CD14-positive monocyte (primary cell): ENCODE results near the gene CSTPP1. TPM values are rescaled to one million over a fixed set of nuclear protein-coding genes. Genes with fewer than 3 reads are reported as not detected.
"Not testable (repeated sequence)": the region's sequence is repeated elsewhere in the genome, so short reads cannot be mapped to it uniquely, and the experiment has no call there.

ENCODE experiments used
- DNase-seq, 3 donors: peaks; one replicate each; pipeline ENCODE4 v3.0.0-alpha.2; 2011 to 2022
- H2AFZ ChIP-seq: 2 replicates; pipeline ENCODE4 v1.6.0; 2012; ENCODE audit warnings: mild to moderate bottlenecking, low read depth, low read length, inconsistent platforms; ENCODE audit not compliant: insufficient read depth, poor library complexity, severe bottlenecking
- H3K27ac ChIP-seq, 2 donors: 1 replicate in 1 of 2; 2 replicates in 1 of 2; pipeline ENCODE4 v1.5.1; 2012 to 2013; ENCODE audit warnings: low read length in 2 of 2, control low read depth in 1 of 2, inconsistent platforms in 1 of 2, low read depth in 1 of 2, mild to moderate bottlenecking in 1 of 2
- H3K27me3 ChIP-seq, 2 donors: one replicate each; pipeline versions ENCODE4 v1.6.0 to v1.6.1; 2011 to 2013; ENCODE audit warnings: low read length in 2 of 2; ENCODE audit not compliant: control insufficient read depth in 2 of 2, insufficient read depth in 2 of 2
- H3K36me3 ChIP-seq, 2 donors: replicated peaks in 1 of 2; 1 replicate in 1 of 2; 2 replicates in 1 of 2; pipeline versions ENCODE4 v1.5.1 to v1.6.1; 2012 to 2013; ENCODE audit warnings: low read length in 2 of 2, control low read depth in 1 of 2, inconsistent platforms in 1 of 2, mild to moderate bottlenecking in 1 of 2; ENCODE audit not compliant: insufficient read depth in 2 of 2, control insufficient read depth in 1 of 2
- H3K4me1 ChIP-seq, 2 donors: 1 replicate in 1 of 2; 2 replicates in 1 of 2; pipeline versions ENCODE4 v1.5.1 to v1.6.1; 2012 to 2013; ENCODE audit warnings: low read length in 2 of 2, control low read depth in 1 of 2, inconsistent platforms in 1 of 2, mild to moderate bottlenecking in 1 of 2, moderate library complexity in 1 of 2; ENCODE audit not compliant: insufficient read depth in 2 of 2, control insufficient read depth in 1 of 2
- H3K4me2 ChIP-seq: replicated peaks from 2 replicates; pipeline ENCODE3; 2012; ENCODE audit warnings: low read length, moderate library complexity, mild to moderate bottlenecking; ENCODE audit not compliant: poor library complexity, severe bottlenecking; ENCODE audit errors: extremely low read depth
- H3K4me3 ChIP-seq, 3 experiments: fragments of 200-600 bp in 1 of 3; sonication (generic) in 1 of 3; replicated peaks in 1 of 3; 1 replicate in 2 of 3; 2 replicates in 1 of 3; pipeline ENCODE4 v1.5.1; 2011 to 2013; ENCODE audit warnings: low read length in 3 of 3, mild to moderate bottlenecking in 3 of 3, control low read depth in 2 of 3, low read depth in 2 of 3, inconsistent platforms in 1 of 3, moderate library complexity in 1 of 3
- H3K79me2 ChIP-seq: 2 replicates; pipeline ENCODE4 v1.6.0; 2012; ENCODE audit warnings: mild to moderate bottlenecking, control low read depth, inconsistent platforms, low read length, moderate library complexity; ENCODE audit not compliant: insufficient read depth
- H3K9ac ChIP-seq: 2 replicates; pipeline ENCODE4 v1.6.0; 2017; ENCODE audit warnings: low read length, mild to moderate bottlenecking; ENCODE audit not compliant: insufficient read depth, poor library complexity, severe bottlenecking
- H3K9me3 ChIP-seq, 2 donors: replicated peaks in 1 of 2; 1 replicate in 1 of 2; 2 replicates in 1 of 2; pipeline versions ENCODE4 v1.5.1 to v1.6.1; 2012 to 2013; ENCODE audit warnings: low read length in 2 of 2, control low read depth in 1 of 2; ENCODE audit not compliant: control insufficient read depth in 1 of 2, insufficient read depth in 1 of 2
- H4K20me1 ChIP-seq: 2 replicates; pipeline ENCODE4 v1.6.0; 2012; ENCODE audit warnings: mild to moderate bottlenecking, low read length, control low read depth, moderate library complexity; ENCODE audit not compliant: insufficient read depth
- H3K27ac Mint-ChIP-seq, 7 donors: one replicate each; pipeline ENCODE4 v1.8.0; 2020; ENCODE audit warnings: mild to moderate bottlenecking in 7 of 7, mixed read lengths in 7 of 7, moderate library complexity in 6 of 7, inconsistent platforms in 2 of 7
- H3K27me3 Mint-ChIP-seq, 3 donors: one replicate each; pipeline ENCODE4 v1.8.0; 2021 to 2022; ENCODE audit warnings: low read depth in 3 of 3, mild to moderate bottlenecking in 3 of 3, mixed read lengths in 3 of 3, moderate library complexity in 3 of 3, inconsistent platforms in 1 of 3
- H3K36me3 Mint-ChIP-seq, 2 donors: one replicate each; pipeline ENCODE4 v1.8.0; 2020; ENCODE audit warnings: mixed read lengths in 2 of 2, inconsistent platforms in 1 of 2, mild to moderate bottlenecking in 1 of 2
- H3K4me1 Mint-ChIP-seq: one replicate; pipeline ENCODE4 v1.8.0; 2020; ENCODE audit warnings: mild to moderate bottlenecking, mixed read lengths
- H3K4me3 Mint-ChIP-seq, 2 donors: one replicate each; pipeline ENCODE4 v1.8.0; 2020; ENCODE audit warnings: mild to moderate bottlenecking in 2 of 2, mixed read lengths in 2 of 2, moderate library complexity in 1 of 2
- H3K9me3 Mint-ChIP-seq, 7 donors: one replicate each; pipeline ENCODE4 v1.8.0; 2020 to 2022; ENCODE audit warnings: mixed read lengths in 7 of 7, mild to moderate bottlenecking in 6 of 7, moderate library complexity in 6 of 7, inconsistent platforms in 2 of 7
- CTCF ChIP-seq: fragments of 200-600 bp; IDR thresholded peaks from one replicate; pipeline ENCODE4 v1.8.0; 2022; ENCODE audit warnings: antibody characterized with exemption, mild to moderate bottlenecking
- WGBS: methylation state at CpG from one replicate; pipeline ENCODE4 v1.1.5; 2013; ENCODE audit warnings: missing lambda C conversion rate; ENCODE audit not compliant: insufficient coverage; 5-methylcytosine and 5-hydroxymethylcytosine counted together
- intact Hi-C, 2 donors: fragments of 100-400 bp; cut with micrococcal nuclease; formaldehyde crosslinking; loops; one replicate each; pipeline versions ENCODE4 v1.15.0 to v1.15.1; 2023
- polyA plus RNA-seq, 3 donors: library from polyadenylated mRNA; depleted of rRNA in 1 of 3; unstranded in 2 of 3; stranded (reverse) in 1 of 3; fragments of 300-500 nt in 2 of 3; fragments of >200 nt in 1 of 3; fragmentation: Illumina TruSeq in 2 of 3; gene quantifications; 1 replicate in 2 of 3; 2 replicates in 1 of 3; pipeline ENCODE4 v1.2.3, GENCODE V29; 2012 to 2021

CSTPP1 gene
- polyA plus RNA-seq, 3 donors, result 4.5 to 6.5 (median 5.9) TPM

- Histone ChIP-seq H3K4me1 (no peaks in the 10 kb centered on the region), H3K9me3 (no peaks in the 10 kb centered on the region), H3K4me2 (no peak overlapping the region), H3K36me3 (no peaks in the 10 kb centered on the region), H4K20me1 (no peaks in the 10 kb centered on the region), H3K9ac (no peak overlapping the region), H3K4me3 (no peak overlapping the region), H3K27ac (no peak overlapping the region), H3K79me2 (no peaks in the 10 kb centered on the region), H2AFZ (peak overlapping the region; percentile 12), H3K27me3 (no peaks in the 10 kb centered on the region)
- peaks cover 0 to under 1% (median 0%) of the 10 kb centered on the region in 7 donors for H3K9me3 Mint-ChIP-seq
- DNase-seq, result no peak
- H3K4me1 Mint-ChIP-seq, result no peaks in the 10 kb centered on the region
- intact Hi-C loops, result no loop called here
- TF ChIP-seq CTCF, result no peak
- H3K36me3 Mint-ChIP-seq, result no peaks in the 10 kb centered on the region
- H3K4me3 Mint-ChIP-seq, result no peak overlapping the region
- peaks cover 2 to 21% (median 12%) of the 10 kb centered on the region in 3 donors for H3K27me3 Mint-ChIP-seq
- WGBS, result no CpG with 5 or more reads among the region's 2 CpGs
- peak overlapping the region in 1 of 7 donors; percentile 3 for H3K27ac Mint-ChIP-seq
These were observed 268.1 kb downstream of the CSTPP1 start for GRCh38 chr11:47204637-47204989.

- H3K27ac Mint-ChIP-seq, H3K4me2 ChIP-seq: not testable (repeated sequence)
These were observed 270.0 kb downstream of the CSTPP1 start for GRCh38 chr11:47206577-47206976.

More at GRCh38 chr11:47206577-47206976, 270.0 kb downstream of the CSTPP1 start:
- H3K9me3 ChIP-seq, H3K4me3 ChIP-seq, H3K27me3 ChIP-seq, DNase-seq, H3K36me3 ChIP-seq, H3K79me2 ChIP-seq, H3K4me1 ChIP-seq, H3K36me3 Mint-ChIP-seq, H3K9me3 Mint-ChIP-seq, H2AFZ ChIP-seq, H3K9ac ChIP-seq, intact Hi-C loops, H3K4me1 Mint-ChIP-seq, H3K4me3 Mint-ChIP-seq, H3K27ac ChIP-seq, H4K20me1 ChIP-seq: not testable (repeated sequence)
- peaks cover 2 to 15% (median 7%) of the 10 kb centered on the region in 3 donors for H3K27me3 Mint-ChIP-seq
- WGBS, result 100% methylated on average over 1 of the region's 5 CpGs
